Smooth muscle cell of the pulmonary artery (primary cell): Measurements from ENCODE around the gene C12orf43. TPM values are rescaled to one million over a fixed set of nuclear protein-coding genes. Genes with fewer than 3 reads are reported as not detected.

Source experiments
- total RNA-seq: library from RNA; depleted of rRNA; stranded (reverse); fragments of >200 nt; gene quantifications from 2 replicates; pipeline ENCODE4 v1.2.3, GENCODE V29; 2014

C12orf43 gene
- total RNA-seq = 13.7 and 14.0 TPM in 2 replicates

DNA sequence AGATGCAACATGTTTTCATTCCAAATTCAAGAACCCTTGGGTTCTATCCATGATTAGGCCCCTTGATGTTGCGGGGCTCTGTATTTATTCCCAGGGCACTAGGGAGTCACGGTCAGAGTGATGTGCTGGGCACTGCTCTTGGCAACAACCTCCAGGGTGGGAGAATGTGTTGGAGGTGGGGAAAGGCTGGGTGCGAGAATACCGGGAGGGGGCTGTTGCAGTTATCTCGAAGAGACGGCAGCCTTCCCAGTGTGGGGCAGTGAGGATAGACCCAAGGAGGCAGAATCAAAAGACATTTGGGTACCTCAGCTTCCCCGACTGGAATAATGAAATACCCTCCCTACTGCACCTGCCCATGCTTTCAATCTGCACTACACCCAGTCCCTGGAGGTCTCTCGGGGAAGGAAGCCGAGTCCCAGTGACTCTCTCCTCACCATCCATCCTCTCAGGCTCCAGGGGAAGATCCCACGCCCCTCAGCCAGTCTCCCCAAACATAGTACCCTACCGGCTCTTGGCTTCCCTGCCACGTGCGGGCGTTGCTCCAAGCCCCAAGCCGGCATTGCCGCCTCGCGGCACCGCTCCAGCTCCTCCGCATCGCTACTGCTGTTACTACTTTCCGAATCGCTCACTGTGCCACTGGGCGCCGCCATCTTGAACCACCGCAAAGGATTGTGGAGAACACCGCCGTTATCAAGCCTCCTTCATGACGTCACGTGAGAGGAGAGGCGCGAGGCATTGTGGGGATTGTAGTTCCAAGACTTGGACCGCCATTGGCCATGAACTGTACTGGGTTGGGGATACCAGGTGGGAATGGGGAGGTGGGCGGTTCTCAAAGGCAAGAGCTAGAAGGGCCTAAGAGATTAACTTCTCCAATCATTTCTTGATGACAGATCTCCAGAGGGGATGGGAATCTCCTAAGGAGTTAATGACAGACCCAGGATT is at the start of gene C12orf43:
TSS of gene C12orf43 (minus strand) at position 663 of the 942 bp plus-strand sequence. CDS start at position 650, 13 bp downstream.

GRCh38 chr12:121038861-121039668 is 22.8 kb upstream of the C12orf43 start, which contains the start of gene OASL:
Gene OASL (minus strand): TSS chr12:121039246. CDS start chr12:121038971, 275 bp downstream.

DNA sequence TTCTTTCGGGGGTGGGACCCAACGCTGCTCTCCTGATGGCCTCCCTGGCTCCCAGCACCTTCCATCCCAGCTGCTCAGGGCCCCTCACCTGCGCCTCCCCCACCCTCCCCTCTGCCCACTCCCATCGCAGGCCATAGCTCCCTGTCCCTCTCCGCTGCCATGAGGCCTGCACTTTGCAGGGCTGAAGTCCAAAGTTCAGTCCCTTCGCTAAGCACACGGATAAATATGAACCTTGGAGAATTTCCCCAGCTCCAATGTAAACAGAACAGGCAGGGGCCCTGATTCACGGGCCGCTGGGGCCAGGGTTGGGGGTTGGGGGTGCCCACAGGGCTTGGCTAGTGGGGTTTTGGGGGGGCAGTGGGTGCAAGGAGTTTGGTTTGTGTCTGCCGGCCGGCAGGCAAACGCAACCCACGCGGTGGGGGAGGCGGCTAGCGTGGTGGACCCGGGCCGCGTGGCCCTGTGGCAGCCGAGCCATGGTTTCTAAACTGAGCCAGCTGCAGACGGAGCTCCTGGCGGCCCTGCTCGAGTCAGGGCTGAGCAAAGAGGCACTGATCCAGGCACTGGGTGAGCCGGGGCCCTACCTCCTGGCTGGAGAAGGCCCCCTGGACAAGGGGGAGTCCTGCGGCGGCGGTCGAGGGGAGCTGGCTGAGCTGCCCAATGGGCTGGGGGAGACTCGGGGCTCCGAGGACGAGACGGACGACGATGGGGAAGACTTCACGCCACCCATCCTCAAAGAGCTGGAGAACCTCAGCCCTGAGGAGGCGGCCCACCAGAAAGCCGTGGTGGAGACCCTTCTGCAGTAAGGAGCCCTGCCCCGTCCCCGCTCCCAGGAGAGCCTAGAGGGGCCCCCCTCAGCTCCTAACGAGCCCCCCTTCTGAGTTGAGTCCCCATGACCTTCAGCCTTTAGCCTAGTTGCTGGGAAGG is 37.7 kb downstream of the C12orf43 start, which contains the start of gene HNF1A:
TSS of gene HNF1A (plus strand) at position 248 of the 924 bp plus-strand sequence. CDS start at position 474, 226 bp downstream.

Other genes starting within 250 kb of the C12orf43 start
- gene SPPL3, start 112.1 kb downstream of the C12orf43 start, total RNA-seq = 9.4 and 9.5 TPM in 2 replicates
- gene HNF1A, start 37.9 kb downstream of the C12orf43 start, total RNA-seq = 0.07 TPM in 1 of 2 replicates, not detected in the other
- 0.03 and 0.26 TPM in 2 replicates for gene OASL, start 22.8 kb upstream of the C12orf43 start, total RNA-seq
- gene P2RX7, start 116.4 kb upstream of the C12orf43 start, total RNA-seq = 0.46 and 1.3 TPM in 2 replicates
- 18.9 and 27.9 TPM in 2 replicates for gene P2RX4, start 193.6 kb upstream of the C12orf43 start, total RNA-seq